ENCODE results near the gene MAMDC2. TPM values are rescaled to one million over a fixed set of nuclear protein-coding genes. Genes with fewer than 3 reads are reported as not detected.
A peak's percentile ranks its signal among the peaks of the same experiment; 100 is the strongest.

Gene MAMDC2
- total RNA-seq, 3 donors from 2014 or later = 17.0 to 33.9 (median 18.7) TPM

DNA sequence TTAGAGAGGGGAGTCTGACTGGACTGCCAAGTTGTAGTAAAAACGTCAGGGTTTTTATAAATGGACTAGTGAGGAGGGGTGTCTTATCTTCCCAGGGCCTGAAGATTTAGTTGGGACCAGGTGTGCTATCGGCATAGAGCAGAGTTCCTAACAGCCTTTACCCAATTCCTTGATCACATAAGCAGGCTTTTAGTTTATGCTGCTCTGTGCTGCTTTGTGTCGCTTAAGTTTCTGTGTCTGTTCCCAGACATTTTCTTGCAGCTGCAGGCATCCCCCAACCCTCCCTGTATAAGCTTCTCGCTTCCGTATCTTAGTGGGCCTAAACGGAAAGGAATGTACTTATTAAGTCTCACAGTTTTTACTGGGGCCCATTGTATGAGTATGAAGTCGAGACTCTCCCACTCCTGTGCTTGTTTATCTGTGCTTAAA lies 212.5 kb downstream of the MAMDC2 start:
- Histone ChIP-seq H3K27ac (peak overlapping the region in 1 of 2 donors; percentile 97), H3K4me3 (peak overlapping the region in 2 of 3 donors; percentile 30 to 47), H3K9me3 (no peaks in the 10 kb centered on the region), H3K4me1 (peaks cover 0 to 11% of the 10 kb centered on the region in 2 donors), H3K27me3 (no peaks in the 10 kb centered on the region), H3K36me3 (no peaks in the 10 kb centered on the region)
- no peak for DNase-seq (ENCODE audit: low spot score in 2 of 2)
- intact Hi-C loops (cut with DNase I; ENCODE audit: low total_unique reads) = no loop called here
- TF ChIP-seq POLR2AphosphoS5 (IDR thresholded peaks at IDR 0.05) (no peak), CTCF (IDR thresholded peaks at IDR 0.05) (no peak), POLR2A (IDR thresholded peaks at IDR 0.05) (no peak)

DNA sequence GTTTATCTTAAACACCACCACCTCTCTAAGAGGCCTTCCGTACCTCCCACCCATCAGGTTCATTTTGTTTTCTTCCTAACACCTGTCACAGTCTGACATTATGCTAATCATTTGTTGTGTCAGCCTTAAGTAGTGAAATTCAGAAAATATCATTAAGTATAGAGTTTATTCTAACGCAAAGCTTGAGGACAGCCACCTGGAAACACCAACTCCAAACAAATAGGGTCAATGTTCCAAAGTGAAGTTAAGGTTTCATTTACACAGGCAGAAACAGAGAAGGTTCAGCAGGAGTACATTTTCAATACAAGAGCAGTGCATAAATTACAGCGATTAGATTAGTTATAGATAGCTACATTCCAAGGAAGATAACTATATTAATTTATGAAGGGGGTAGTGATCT lies 213.9 kb downstream of the MAMDC2 start:
- TF ChIP-seq POLR2A (IDR thresholded peaks at IDR 0.05) (no peak), CTCF (IDR thresholded peaks at IDR 0.05) (no peak), POLR2AphosphoS5 (IDR thresholded peaks at IDR 0.05) (no peak)
- intact Hi-C loops (cut with DNase I; ENCODE audit: low total_unique reads) = no loop called here
- peak overlapping the region; percentile 96 to 97 for H3K27ac ChIP-seq
- no peaks in the 10 kb centered on the region for H3K27me3 ChIP-seq
- H3K4me3 ChIP-seq = peak overlapping the region in 2 of 3 donors; percentile 86
- no peaks in the 10 kb centered on the region for H3K9me3 ChIP-seq
- H3K36me3 ChIP-seq = no peaks in the 10 kb centered on the region
- H3K4me1 ChIP-seq = peaks cover 0 to 22% of the 10 kb centered on the region in 2 donors
- DNase-seq (ENCODE audit: low spot score in 2 of 2) = no peak

GRCh38 chr9:70257991-70258691 lies 214.5 kb downstream of the MAMDC2 start:
- Histone ChIP-seq H3K9me3 (no peaks in the 10 kb centered on the region), H3K4me1 (peaks cover 0 to 22% of the 10 kb centered on the region in 2 donors), H3K36me3 (no peaks in the 10 kb centered on the region), H3K4me3 (peak overlapping the region; percentile 84 to 86 (median 86)), H3K27ac (peak overlapping the region; percentile 96 to 97), H3K27me3 (no peaks in the 10 kb centered on the region)
- intact Hi-C loops (cut with DNase I; ENCODE audit: low total_unique reads) = no loop called here
- peak; percentile 60 to 74 for DNase-seq (ENCODE audit: low spot score in 2 of 2)
- TF ChIP-seq POLR2A (IDR thresholded peaks at IDR 0.05) (no peak), POLR2AphosphoS5 (IDR thresholded peaks at IDR 0.05) (no peak), CTCF (IDR thresholded peaks at IDR 0.05) (no peak)

DNA sequence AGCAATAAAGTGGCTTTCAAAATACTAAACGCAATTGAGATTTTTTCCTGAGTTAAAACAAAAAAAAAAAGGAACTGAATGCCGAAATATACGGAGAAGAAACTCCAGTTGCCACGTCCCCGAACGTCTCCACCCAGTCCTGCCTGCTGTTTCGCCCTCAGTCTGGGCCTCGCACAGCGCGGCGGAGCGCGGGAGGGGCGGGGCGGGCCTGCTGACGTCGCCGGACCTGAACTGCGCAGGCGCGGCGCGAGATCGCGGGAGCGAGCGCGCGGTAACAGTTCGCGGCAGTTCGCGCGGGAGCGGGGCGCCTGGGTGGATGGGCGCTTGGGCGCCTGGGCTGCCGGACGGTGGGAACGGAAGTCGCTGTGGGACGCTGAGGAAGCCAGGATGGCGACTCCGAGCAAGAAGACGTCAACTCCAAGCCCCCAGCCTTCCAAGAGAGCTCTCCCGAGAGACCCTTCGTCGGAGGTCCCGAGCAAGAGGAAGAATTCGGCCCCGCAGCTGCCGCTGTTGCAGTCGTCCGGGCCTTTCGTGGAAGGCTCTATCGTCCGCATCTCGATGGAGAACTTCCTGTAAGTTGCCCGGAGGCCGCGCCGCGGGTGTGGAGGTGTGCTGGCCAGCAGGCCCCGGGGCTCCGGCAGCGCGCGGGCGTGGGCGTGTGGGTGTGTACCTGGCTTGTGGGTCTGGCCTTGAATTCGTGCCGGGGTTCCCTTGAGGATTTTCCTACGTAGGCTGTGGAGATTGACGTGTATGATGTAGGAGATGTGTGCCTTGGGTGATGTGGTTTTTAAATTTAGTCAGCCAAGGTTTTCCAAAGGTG lies 215.3 kb downstream of the MAMDC2 start, which contains the start of gene SMC5:
Gene SMC5, plus strand, starts transcription at position 287 of the 820 bp plus-strand sequence. Its CDS starts 101 bp downstream, at position 388.
- H3K4me1 ChIP-seq = peaks cover 0 to 22% of the 10 kb centered on the region in 2 donors
- TF ChIP-seq POLR2AphosphoS5 (IDR thresholded peaks at IDR 0.05) = peak; percentile 92 to 99 (median 92)
- peak; percentile 92 for TF ChIP-seq POLR2A (IDR thresholded peaks at IDR 0.05)
- no peak for TF ChIP-seq CTCF (IDR thresholded peaks at IDR 0.05)
- intact Hi-C loops (cut with DNase I; ENCODE audit: low total_unique reads) = no loop called here
- no peaks in the 10 kb centered on the region for H3K27me3 ChIP-seq
- H3K27ac ChIP-seq = peak within 1 kb of the TSS; percentile 96 to 97
- no peaks in the 10 kb centered on the region for H3K9me3 ChIP-seq
- H3K4me3 ChIP-seq = peak within 1 kb of the TSS; percentile 84 to 86 (median 86)
- no peaks in the 10 kb centered on the region for H3K36me3 ChIP-seq
- peak; percentile 87 to 90 for DNase-seq (ENCODE audit: low spot score in 2 of 2)

- Histone ChIP-seq H3K27ac (peak overlapping the region; percentile 96 to 97), H3K27me3 (no peaks in the 10 kb centered on the region), H3K9me3 (no peaks in the 10 kb centered on the region), H3K4me1 (peaks cover 0 to 22% of the 10 kb centered on the region in 2 donors), H3K36me3 (no peaks in the 10 kb centered on the region), H3K4me3 (peak overlapping the region; percentile 84 to 86 (median 86))
- TF ChIP-seq POLR2AphosphoS5 (IDR thresholded peaks at IDR 0.05) = no peak
- TF ChIP-seq POLR2A (IDR thresholded peaks at IDR 0.05) = no peak
- TF ChIP-seq CTCF (IDR thresholded peaks at IDR 0.05) = no peak
- DNase-seq (ENCODE audit: low spot score in 2 of 2) = no peak
- intact Hi-C loops (cut with DNase I; ENCODE audit: low total_unique reads) = no loop called here
Measured at GRCh38 chr9:70259512-70259802, 215.8 kb downstream of the MAMDC2 start.
